HUDEP-2 (cell line): ENCODE data around the gene DIAPH2.
"Not testable (repeated sequence)": the region's sequence is repeated elsewhere in the genome, so short reads cannot be mapped to it uniquely, and the experiment has no call there.

Experiments
- DNase-seq, 76 experiments: peaks; one replicate each; lab custom pipeline; 2025; ENCODE audit not compliant: unreplicated experiment in 76 of 76; lab: John Stamatoyannopoulos, UW

DIAPH2 gene

DNA sequence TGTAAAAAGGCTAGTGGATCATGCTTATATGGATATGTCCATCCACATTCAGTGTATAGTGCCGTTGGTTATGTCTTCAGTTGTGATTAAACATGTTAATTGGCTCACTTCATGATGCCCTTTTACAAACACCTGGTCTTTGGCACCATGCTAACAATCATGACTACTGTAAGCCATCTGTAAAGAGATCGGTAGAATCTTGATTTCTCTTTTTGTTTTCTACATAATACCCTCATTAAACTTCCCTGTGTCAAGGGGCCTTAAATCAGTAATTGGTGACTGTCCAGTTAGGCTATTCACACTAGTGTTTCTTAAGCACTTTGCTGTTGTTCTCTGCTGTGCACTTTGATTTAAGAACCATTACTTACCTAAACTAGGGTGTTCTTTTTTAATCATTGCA, 674.3 kb downstream of the DIAPH2 start:
- no peak for DNase-seq

DNA sequence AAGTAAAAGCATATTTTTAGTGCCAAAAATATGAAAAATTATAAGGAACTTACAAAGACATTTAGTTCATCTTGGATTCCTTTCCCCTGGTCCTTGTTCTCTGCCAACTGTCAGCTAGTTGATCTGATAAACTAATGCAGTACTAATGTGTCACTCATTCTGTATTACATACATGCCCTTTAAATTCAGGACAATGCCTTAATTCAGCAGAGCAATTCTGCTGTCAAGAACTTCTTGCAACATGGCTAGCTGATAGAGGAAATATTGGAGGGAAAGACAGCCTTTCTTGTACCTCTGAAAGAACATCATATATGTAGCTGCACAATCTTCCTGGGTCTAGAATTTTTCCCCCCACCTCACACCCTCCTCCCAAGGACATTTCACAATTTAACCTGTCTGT, 679.2 kb downstream of the DIAPH2 start:
- DNase-seq = no peak

DNA sequence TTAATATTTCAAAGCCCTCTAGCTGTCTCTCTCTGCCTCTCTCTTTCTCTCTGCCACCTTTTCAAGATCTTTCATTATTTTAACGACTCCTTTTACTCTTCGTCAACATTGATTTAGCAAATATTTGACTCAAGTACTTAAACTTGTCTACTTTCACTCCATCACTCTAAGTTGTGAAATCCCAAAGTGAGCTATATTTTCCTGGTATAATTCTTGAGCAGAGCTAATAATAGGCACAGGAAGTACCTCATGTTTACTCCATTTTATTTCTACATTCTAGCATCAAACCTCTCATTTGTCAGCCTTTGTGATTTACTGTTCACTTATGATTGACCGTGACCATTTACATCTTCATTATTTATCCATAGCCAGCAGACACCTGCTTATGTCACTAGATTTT, 681.6 kb downstream of the DIAPH2 start:
- DNase-seq = no peak

DNA sequence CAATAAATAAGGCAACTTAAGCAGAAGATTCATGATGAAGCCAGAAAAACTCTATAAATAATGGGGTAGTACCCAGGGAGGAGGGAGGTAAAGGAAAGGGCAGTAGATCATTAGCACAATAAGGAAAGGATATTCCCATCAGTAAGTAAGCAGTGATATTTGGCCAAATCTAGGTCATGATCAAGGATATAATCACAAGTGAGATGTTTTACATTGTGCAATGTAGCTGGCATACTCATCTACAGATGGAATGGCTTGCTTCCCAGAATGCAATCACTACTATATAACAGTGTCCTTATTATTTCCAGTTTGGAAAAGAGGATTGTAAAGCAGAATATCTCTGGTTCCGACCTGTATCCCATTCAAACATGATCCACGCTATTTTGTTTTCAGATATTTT, 682.5 kb downstream of the DIAPH2 start:
- no peak for DNase-seq

DNA sequence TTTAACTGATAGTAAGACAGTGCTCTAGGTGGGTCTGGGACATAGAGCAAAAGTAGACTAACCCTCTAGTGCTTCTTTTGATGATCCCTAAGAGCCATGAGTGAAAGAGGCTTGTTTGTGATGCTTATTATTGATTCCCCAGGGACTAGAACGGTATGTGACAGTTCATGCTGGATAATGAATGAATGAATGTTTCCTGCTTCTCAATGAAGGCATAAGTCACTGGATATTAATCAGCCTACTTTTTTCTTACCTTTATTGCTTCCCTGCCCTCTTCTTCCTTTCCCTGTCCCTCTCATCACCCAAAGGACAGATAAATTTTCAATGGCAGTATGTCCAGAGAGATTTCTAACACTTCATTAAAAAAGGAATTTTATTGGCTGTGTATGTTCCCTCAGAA, 685.3 kb downstream of the DIAPH2 start:
- DNase-seq = no peak

DNA sequence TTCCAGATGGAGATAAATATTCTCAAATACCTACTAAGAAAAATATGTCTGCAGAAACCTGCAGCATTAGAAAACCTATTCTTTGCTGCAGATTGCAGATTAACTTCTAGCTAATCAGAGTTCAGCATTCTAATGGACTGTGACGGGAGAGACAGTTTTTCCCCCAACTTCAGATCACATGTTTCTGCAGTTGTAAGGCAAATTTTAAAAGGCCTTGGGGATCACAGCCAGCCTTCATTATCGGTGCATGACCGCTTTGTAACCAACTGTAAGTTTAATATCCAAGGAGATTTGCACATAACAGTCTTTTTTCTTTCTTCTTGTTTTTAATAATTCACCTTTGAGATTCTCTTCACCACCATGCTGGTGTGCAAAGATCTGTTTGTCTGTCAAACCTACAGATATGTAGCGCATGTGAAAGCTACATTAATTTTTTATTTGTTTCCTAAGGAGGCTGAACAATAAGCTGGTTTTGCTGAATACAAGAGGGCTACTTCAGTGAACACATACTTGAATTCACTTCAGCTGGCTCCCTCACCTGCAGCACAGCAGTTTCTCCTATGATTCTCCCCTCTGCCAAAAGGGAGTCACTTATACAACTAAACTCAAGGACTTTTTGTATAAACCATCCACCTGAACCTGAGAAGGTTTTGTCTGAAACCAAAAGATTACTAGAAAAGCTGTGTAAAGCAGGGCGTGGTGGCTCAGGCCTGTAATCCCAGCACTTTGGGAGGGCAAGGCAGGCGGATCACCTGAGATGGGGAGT, 687.5 kb downstream of the DIAPH2 start:
- DNase-seq = no peak

DNA sequence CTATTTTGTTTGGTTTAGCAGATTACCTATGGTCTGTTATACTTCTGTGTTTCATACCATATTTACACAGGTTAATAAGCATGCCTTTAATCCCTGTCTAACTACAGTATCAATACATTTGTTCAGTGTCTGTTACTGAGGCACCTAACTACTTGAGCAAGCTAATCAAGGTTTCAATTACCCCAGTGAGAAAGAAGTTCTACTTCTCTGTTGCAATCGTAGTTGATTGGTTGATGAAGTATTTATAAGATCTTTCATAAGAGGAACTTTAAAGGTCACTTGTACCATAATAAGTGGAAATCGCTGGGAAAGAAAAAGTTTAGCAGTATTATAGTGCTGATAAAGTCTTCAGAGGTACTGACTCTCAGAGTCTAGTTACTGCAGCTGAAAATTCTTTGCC, 689.6 kb downstream of the DIAPH2 start:
- DNase-seq = no peak

DNA sequence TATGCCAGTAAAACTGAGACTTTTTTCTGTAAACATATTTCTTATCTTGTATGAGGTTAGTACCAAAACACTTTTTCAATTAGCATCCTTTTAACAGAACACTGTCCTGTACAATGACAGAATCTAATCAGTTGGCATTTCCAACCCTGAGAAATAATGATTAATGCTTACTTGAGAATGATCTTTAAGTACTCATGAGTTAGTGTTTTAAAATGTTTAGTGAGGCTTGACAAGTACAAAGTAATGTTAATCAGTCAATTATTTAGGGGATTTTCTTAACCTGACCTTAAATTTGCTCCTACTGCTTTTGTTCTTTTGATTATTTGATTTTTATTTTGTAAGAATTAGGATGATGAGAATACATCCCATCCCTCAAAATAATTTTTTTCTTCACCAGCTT, 695.6 kb downstream of the DIAPH2 start:
- no peak for DNase-seq

DNA sequence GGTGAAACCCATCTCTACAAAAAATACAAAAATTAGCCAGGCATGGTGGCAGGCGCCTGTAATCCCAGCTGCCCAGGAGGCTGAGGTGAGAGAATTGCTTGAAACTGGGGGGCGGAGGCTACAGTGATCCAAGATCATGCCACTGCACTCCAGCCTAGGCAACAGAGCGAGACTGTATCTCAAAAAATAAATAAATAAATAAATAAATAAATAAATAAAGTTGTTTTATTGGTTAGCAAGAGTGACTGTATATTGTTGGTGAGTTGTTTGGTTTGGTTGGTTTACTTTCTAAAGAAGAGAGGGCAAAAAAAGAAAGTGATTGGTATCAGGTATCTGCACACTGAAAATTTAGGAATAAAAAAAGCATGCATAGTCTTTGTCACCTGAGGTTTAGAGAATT, 700.0 kb downstream of the DIAPH2 start:
- DNase-seq = no peak

DNA sequence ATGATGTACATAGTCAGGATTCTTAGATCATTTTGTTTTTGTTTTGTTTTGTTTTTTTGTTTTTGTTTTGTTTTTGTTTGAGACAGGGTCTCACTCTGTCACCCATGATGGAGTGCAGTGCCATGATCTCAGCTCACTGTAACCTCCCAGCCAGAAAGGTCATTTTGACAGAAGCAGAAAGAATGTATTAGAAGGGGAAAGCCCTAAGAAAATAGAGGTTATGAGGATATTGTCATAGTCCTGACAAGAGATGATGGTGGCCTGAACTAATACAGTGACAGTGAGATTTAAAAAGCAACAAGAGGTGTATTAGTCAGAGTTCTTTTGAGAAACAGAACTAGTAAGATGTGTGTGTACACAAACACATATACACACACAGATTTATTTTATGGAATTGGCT, 702.4 kb downstream of the DIAPH2 start:
- DNase-seq = no peak

DNA sequence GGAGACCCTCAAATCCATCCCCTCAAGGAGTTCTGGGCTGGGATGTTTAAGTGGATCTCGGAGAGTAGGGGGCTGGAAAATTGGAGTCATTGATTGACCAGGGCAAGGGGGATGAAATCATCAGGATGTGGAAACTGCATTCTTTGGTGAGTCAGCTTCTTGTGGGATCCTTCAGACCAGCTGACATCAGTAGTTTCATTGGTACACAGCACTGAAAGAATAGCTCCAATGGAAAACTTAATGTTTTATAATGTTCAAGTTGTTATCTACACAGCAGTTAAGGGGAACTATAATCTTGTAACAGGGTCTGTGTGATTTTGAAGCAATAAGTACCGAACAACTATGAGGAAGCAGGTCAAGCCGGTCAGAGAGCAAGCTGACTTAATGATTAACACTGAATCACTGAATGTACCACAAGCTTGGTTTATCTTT, 705.1 kb downstream of the DIAPH2 start:
- no peak for DNase-seq

DNA sequence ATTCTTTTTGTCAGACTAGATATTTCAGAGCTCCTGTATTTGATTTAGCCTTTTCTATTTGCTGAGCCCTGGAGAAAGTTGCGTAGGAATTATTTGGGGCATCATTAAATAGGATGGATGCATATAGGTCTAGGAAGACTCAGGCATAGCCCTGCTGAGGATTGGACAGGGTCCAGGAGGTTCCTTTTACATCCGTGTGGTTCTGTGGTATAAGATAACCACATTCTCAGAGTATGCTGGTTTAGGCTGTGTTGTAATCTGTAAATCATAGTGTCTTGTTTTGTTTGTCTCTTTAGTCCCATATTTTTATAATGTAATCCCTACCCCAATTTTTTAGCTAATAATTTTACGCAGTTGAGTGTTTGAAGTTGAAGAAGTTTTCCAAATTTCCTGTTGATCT, 712.7 kb downstream of the DIAPH2 start:
- DNase-seq = no peak

DNA sequence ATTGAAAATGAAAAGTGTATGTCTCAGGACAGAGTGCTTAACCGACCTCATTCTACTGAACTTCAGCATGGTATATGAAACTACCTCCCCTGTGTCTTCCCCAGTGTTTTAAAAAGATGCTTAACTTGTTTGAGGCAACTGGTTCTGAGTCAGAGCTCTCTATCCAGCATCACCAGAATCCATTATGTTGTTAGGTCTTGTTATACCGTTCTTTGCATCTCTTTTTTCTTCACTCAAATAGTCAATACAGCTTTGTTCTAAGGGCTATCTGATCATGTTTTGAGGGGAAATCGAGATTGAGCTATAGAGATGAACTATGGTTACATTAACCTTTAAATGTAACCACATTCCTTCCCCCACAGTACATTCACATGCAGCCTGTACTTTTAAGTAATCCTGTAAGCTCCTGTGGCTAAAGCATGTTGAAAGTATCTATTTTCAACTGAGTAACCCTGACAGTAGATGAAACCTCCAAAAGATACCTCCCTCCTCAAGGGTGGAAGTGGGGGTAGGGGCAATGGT, 713.4 kb downstream of the DIAPH2 start:
- no peak for DNase-seq

DNA sequence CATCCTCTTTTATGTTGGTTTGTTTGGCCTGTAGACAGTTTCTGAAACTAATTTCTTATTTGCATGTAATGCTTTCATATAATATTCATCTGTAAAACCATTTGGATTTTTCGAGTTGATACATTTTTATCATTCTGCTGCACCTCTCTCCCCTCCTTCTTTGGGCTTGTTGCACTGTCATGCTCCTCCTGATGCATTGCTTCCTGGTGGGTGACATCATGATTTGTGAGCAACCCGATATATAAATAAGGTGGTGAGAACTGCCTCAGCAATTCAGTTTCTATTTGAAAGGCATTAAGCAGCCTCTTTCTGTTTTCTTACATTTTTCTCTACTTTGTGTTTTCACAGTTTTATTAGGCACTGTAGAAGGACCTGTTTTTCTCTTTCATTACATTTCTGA, 714.8 kb downstream of the DIAPH2 start:
- DNase-seq = peak in 2 of 76 experiments; percentile 0 to 3

DNA sequence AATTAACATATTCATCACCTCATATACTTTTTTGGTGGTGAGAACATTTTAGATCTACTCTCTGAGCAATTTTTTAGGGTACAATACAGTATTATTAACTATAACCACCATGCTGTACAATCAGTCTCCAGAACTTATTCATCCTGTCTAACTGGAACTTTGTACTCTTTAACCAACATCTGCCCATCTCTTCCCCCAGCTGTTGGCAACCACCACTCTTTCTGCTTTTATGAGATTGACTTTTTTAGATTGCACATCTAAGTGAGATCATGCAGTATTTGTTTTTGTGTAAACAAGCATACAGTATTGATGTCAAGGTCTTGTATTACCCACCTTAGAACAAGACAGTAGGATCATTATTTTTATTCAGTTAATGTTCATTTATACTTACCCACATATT, 715.9 kb downstream of the DIAPH2 start:
- no peak for DNase-seq

DNA sequence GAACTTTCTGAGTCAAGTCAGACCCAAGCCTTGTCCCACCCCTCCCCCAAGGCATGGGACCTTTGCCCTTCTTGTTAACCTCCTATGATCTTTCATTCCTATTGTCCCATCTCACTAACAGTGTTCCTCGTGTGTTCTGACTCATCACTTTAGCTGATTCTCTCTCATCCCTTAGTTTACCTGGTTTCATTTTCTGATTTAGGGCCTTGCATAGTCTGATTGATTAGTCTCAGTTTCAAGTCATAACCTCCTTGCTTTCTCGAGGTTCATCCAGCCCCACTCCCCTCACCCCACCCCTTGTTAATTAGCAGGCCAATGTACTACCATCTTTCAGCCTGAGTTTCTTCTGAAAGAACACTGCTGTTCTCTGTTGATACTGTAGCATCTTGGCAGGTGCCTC, 716.5 kb downstream of the DIAPH2 start:
- DNase-seq = no peak

DNA sequence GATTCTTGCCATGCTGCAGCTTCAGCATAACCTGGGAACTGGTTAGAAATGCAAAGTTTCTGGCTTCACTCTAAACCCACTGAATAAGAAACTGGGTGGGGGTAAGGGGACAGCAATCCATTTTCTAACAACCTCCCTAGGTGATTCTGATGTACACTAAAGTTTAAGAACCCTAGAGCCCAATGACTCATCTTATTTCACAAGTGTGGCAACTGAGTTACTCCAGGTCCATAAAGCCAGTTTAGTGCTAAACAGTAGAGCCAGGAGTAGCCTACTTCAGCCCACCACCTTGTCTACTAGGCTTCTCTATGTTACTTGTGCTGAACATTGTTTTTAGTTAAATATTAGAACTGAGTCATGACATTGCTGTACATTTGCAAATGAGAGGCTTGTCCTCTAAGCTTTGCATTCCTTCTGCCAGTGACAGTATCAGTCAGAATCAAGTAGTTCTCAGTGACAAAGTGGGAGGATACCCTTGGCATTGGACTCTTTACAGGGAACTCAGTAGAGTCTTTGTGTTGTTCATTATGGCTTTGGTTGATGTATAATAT, 717.0 kb downstream of the DIAPH2 start:
- DNase-seq = no peak

DNA sequence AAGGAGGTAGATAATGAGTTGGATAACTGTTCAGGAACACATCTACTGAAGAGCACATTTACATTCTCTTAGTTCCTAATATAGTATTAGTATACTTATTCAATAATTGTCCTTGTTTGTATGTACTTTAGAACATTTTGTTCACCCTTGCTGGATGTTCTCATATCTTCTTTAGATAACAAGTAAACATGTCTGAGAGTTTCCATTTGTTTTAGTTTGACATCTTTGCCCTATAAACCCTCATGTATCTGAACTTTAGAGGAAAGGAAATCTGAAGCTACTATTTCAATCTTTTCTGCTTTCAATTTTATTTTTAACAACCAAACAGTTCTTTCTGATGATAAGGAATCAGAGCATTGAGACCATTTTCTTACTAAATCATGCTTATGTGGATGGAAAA, 717.7 kb downstream of the DIAPH2 start:
- no peak for DNase-seq

DNA sequence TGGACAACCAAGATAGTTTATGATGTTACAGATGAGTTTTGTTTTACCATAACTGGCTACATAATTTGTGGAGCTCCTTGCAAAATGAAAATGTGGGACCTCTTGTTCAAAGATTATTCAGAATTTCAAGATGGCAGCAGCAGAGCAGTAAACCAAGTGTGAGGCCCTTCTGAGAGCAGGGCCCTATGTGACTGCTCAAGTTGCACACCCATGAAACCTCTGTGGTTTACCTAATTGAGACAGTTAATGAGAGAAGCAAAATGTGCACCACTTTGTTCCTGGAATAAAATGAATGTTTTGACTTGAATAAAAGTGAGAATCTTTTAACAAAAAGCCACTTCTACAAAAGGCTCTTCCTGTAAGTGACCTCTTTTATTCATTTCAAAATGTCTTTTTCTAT, 718.3 kb downstream of the DIAPH2 start:
- DNase-seq = no peak

DNA sequence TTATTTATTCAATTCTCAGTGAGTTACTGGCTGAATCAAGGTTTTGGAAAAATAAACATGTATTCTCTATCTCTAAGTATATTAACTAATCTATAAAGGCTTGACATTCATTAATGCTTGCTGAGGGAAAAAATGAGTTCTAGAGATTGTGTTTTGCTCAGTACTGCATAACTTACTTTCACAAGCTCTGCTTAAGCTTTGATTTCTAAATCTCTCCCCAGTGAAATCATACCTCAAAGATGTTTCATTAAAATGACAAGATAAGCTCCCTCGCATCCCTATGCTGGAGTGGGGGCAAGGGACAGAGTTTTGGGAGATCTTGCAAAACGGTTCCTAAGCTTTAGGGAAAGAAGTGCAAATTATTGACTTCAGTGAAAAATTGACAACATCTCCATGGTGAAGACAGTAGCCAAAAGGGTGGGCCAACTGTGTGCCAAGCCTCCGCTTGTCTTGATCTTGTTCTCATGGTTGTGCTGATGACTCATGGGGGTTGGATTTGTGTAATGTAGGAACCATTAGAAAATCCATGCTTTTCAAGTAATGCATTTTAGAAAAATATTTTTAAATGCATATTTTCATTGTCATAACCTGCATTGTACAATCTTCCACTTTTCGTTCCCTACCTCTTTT, 720.5 kb downstream of the DIAPH2 start:
- DNase-seq = no peak

DNA sequence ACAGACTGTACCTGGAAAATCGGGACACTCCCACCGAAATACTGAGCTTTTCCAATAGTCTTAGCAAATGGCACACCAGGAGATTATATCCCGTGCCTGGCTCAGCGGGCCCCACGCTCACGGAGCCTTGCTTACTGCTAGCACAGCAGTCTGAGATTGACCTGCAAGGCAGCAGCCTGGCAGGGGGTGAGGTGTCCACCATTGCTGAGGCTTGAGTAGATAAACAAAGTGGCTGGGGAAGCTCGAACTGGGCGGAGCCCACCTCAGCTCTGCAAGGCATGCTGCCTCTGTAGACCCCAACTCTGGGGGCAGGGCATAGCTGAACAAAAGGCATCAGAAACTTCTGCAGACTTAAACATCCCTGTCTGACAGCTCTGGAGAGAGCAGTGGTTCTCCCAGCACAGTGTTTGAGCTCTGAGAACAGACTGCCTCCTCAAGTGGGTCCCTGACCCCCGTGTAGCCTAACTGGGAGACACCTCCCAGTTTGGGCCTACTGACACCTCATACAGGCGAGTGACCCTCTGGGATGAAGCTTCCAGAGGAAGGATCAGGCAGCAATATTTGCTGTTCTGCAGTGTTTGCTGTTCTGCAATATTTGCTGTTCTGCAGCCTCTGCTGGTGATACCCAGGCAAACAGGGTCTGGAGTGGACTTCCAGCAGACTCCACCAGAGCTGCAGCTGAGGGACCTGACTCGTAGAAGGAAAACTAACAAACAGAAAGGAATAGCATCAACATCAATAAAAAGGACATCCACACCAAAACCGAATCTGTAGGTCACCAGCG, 725.2 kb downstream of the DIAPH2 start:
- not testable (repeated sequence) for DNase-seq
